IPS DF 19.7 (cell line): Measurements from ENCODE around the gene TENT5C.

Experiments
- DNase-seq: peaks from one replicate; pipeline ENCODE4 v3.0.0-alpha.2; 2013; ENCODE audit warnings: low read depth, low spot score

The TENT5C gene

GRCh38 chr1:117656202-117656641 is 50.4 kb downstream of the TENT5C start:
- DNase-seq, result no peak

GRCh38 chr1:117657031-117657430 is 51.2 kb downstream of the TENT5C start:
- no peak for DNase-seq

DNA sequence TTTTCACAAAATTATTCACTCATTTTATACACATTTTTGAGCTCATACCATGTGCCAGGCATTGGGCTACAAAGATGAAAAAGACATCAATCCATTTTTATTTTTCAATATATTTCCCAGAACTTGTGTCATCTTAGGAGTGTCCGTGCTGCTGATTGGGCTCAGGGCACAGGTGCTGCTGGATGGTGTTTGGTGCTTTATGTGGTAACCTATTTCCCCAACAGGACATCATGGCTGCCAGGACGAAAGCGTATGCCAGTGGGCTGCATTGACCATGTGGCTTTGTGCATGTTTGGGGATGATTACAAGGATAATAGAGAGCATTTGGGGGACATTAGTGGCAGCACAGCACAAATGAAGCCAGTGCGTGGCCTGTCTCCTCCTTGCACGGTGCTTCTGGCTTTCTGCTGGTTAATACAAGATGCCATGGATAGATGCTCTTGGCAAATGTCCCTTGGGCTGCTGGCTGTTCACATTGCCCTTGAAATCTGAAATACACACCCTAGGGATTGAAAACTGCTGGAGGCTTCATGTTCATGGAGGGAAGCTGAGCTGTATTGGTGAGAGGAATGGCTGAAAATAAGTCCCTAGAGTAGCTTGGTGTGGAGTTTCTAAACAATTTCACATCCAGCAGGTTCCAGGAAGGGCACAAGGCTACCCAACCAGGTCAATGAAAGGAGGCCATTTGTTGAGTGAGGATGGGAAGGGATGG is 52.3 kb downstream of the TENT5C start:
- DNase-seq, result no peak

DNA sequence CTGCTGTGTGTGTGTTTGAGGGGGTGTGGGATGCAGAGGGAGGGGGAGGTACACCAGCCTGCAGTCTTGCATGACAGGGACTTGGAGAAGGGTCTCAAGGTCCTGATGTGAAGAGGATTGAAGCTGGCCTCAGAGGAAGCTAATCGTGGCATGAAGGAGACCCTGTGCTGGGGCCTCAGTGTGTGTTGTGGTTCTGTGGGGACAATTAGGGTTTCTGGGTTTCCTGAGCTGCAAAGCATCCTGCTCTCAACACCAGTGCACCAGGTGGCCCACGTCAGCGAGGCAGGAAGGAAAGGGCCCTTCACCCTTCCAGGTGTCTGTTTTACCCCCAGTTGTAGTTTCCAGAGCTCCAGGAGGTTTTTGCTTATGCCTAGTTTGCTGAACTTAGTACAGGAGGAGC is 52.8 kb downstream of the TENT5C start:
- DNase-seq, result no peak

- DNase-seq, result no peak
These were observed 53.9 kb downstream of the TENT5C start for GRCh38 chr1:117659550-117660270.

GRCh38 chr1:117660271-117660965 is 54.6 kb downstream of the TENT5C start:
- no peak for DNase-seq

DNA sequence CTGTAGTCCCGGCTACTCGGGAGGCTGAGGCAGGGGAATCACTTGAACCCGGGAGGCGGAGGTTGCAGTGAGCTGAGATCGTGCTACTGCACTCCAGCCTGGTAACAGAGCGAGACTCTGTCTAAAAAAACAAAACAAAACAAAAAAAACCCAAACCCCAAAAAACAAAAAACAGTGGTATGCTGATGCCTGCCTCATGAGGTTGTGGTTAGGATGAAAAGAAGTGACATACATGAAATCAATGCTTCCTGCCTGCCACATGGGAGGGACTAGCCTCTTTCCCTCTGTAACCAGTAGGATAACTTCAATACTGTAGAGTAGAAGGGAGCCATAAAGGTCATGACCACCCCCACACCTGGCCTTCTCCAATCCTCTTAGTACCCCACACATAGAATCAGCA is 55.2 kb downstream of the TENT5C start:
- no peak for DNase-seq

- no peak for DNase-seq
These were observed 56.8 kb downstream of the TENT5C start for GRCh38 chr1:117662667-117663066.

- no peak for DNase-seq
These were observed 57.5 kb downstream of the TENT5C start for GRCh38 chr1:117663156-117663902.

DNA sequence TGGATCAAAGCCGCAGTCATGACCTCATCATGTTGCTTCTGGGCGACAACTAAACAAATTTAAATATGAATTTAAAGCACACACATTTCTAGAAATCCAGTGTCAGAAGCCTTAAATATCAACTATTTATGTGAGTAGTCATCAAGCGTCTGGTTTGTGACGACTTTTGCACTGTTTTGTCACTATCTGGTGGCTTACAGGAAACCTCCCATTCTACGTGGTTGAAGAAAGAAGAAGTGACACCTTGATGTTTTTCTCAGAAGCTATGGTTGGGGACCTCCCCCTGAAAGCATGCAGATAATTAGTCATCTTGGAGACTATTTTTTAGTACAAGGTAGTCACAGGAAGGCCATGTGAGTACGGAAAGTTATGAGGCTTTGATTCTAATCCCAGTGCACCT is 58.5 kb downstream of the TENT5C start:
- DNase-seq, result no peak

- DNase-seq, result no peak
These were observed 59.9 kb downstream of the TENT5C start for GRCh38 chr1:117665556-117666270.

- no peak for DNase-seq
These were observed 63.7 kb downstream of the TENT5C start for GRCh38 chr1:117669572-117669971.

DNA sequence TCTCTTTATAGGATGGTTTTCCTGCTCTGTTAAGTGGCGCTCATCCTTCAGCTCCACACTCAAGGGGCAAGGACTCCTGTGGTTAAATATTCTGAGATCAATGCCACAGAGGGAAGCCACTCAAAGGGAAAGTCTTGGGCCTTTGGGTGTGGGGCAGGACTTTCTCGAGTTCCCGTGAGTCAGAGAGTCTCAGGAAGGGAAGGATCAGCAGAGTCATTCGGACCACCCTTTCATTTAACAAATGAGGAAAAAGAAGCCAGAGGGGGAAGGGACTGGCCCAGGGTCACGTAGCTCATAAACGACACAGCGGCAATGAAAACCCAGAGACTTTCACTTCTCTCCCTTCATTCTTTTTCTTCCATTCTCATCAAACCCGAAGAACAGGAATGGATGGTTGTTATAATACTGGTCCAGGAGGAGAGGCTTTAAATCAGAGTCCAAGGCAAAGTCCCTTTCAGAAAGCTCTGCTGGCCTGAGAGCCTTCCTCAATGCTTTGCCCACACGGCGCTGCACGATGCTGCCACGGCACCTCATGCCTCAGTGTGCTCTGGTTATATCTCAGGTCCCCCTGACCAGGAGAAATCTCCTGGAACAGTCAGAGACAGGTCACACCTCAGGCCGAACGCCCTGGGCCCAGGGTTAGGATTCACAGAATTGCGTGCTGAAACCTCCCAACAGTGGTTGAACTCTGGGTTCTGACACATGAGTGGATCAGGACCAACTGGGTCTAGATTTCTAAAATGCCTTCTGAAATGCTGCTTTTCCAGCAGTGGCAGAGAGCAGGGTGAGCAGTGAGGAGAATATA is 65.3 kb downstream of the TENT5C start:
- DNase-seq, result no peak

GRCh38 chr1:117671781-117672501 is 66.1 kb downstream of the TENT5C start:
- no peak for DNase-seq

DNA sequence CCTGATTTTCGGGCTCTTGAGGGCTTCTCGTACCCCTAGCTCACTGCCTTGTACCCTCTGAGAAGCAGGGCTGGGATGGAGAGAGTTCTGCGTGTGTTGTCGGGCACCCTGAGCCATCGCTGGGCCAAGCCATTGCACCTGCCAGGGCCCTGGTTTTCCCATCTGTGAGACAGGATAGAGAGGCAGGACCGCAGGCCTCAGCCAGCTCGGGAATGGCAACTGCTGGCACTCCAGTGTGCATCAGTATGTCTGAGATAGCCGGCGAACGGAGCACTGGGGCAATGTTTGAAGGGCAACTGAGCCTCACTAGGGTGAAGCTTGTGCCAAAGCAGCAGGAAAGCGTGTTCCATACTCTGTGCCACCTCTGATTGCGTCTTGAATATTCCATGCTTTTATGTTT is 66.9 kb downstream of the TENT5C start:
- no peak for DNase-seq

- no peak for DNase-seq
These were observed 67.6 kb downstream of the TENT5C start for GRCh38 chr1:117673405-117673804.

DNA sequence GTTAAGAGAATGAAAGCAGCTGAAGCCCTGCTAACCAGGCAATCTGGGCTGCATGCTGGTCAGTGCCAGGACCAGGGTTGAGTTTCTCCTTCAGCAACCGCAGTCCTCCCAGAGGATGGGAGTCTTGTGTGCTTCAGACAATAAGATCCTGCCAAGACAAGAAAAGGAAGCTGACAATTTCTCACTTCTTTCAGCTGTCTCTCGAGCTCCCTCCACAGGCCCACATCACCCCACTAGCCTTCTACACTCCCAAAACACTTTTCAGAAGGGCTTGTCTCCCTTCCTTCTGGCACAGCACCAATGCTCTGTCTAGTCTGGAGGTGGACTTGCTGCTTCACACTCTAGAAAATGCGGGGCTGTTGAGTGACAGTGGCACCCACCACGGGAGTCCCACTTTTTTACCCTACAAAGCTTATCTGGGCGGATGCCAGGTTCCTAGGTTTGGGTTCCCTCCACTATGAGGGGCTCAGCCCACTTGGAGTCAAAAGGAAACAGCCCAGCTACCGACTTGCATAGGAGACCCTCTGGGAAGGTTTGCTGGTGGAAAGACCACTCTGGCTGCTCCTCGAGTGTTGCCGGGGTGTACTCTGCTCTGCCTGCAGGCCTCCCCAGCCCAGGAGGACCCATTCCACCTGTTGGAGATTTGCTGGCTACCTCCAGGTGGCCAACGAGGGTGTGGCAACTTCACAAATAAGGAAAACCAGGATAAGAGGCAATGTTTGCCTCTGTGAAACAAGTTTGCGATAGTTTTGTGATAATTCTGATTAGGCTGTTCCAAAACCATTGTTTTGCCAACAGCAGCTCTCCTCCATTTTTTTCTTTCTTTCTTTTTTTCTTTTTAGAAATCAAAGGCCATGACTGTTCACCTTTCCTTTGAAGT is 68.9 kb downstream of the TENT5C start:
- no peak for DNase-seq

DNA sequence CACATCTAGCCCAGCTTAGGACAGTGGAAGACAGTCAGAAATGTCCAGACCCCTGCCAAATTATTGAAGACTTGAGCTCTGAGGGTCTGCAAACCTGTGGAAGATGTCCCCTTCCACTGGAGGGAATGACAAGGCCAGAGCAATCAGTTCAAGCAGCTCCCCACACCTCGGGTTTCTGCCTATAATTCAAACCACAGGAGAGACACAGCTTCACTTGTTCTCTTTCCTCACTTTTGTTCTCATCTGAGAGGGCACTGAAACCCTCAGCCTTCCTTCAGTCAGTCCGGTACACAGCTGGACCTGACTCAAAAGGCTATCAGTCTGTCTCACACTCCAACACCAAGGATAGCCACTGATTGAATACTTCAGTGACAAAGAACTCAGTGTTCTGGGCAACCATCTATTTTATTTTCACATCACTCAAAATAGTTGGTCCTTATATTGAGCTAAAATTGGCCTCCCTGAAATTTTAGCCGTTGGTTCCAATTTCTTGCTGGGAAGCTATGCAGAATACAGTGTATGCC is 70.1 kb downstream of the TENT5C start:
- DNase-seq, result no peak
